Astrocyte of the spinal cord (primary cell): ENCODE data around the gene MYOG.

Experiments
- DNase-seq: peaks from one replicate; pipeline ENCODE4 v3.0.0; 2011; ENCODE audit warnings: low read depth, low spot score
- H3K4me3 ChIP-seq: 2 replicates; pipeline ENCODE4 v1.5.1; 2011; ENCODE audit warnings: low read depth, mild to moderate bottlenecking, low read length, moderate library complexity
- in situ Hi-C: cut with HindIII; loops from 2 replicates; pipeline ENCODE4 v1.10.0; 2017; ENCODE audit warnings: low sequenced_read_pairs
- TF ChIP-seq, protein P1 (sequence below): IDR thresholded peaks from 2 replicates; pipeline ENCODE4 v1.5.1; 2012; ENCODE audit warnings: low read depth, mild to moderate bottlenecking, low read length, inconsistent platforms

Gene MYOG

DNA sequence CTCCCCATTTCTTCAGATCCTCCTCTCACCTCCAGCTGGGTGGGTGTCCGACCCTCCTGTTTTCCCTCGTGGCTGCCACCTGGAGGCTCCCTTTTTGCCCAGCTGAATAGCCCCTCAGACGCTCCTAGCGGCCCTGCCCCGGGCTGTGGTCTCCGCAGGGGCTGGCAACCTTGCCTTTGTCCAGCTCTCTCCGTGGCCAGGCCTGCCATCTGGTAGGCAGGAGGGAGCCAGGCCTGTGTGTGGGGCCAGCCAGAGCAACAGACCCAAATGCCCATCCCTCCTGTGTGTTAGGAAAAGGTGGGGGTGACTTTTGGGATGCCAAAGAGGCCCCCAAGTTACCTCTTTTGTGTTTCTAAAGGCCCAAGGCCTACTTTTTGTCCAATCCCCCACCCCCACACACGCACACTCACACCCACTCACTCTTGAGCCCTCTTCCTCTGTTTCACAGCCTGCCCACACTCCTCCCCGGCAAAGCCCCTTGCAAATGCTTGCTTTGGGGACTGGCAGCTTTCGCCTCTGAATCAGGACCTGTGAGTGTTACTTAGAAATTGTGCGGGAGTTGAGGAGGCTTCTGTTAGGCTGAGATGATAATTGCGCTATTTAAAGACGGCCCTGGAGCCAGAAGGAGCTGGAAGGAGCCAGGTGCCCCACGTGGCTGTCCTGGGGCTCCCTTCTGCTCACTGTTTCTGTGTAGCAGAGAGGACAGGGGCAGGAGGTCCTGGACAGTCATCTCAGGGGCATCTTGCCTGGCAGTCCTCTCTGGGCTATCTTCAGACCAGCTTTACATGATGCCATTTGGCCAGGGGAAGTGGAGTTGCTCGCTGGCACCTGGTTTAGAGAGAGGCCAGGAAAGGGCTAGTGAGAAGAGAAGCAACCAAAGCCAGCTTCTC is 50.5 kb downstream of the MYOG start:
- no peak for DNase-seq
- in situ Hi-C loops = no loop called here
- TF ChIP-seq, protein P1, sequence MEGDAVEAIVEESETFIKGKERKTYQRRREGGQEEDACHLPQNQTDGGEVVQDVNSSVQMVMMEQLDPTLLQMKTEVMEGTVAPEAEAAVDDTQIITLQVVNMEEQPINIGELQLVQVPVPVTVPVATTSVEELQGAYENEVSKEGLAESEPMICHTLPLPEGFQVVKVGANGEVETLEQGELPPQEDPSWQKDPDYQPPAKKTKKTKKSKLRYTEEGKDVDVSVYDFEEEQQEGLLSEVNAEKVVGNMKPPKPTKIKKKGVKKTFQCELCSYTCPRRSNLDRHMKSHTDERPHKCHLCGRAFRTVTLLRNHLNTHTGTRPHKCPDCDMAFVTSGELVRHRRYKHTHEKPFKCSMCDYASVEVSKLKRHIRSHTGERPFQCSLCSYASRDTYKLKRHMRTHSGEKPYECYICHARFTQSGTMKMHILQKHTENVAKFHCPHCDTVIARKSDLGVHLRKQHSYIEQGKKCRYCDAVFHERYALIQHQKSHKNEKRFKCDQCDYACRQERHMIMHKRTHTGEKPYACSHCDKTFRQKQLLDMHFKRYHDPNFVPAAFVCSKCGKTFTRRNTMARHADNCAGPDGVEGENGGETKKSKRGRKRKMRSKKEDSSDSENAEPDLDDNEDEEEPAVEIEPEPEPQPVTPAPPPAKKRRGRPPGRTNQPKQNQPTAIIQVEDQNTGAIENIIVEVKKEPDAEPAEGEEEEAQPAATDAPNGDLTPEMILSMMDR = no peak
- H3K4me3 ChIP-seq = no peak overlapping the region

DNA sequence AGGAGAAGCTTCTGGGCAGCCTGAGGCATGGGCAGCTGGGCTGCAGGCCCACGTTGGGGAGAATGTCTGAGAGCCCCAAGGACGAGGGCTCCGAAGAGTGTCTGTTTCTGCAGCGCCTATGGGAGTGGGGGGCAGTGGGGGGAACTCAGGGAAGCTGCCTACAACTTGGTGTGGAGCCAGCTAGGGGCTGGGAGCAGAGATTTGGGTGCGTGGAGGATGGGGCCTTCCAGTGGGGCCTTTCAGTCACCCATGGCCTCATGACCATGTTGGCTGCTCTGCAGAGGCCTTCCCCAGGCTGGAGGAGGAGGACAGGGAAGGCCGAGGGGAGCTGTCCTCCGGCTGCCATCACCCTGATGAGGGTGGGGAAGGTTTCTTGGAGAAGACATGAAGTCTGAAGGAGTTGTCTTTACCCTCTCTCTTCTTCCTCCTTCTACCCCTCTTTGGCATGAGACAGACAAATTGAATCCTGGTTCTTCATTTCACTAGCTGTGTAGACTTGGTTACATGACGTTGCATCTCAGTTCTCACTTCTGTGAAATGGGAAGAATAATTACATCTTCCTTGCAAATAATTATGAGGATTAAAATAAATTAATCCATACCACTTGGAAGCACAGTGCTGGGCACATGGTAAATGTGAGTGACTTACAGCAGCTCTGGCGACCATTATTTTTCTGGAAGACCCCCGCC is 51.2 kb downstream of the MYOG start:
- in situ Hi-C loops = no loop called here
- TF ChIP-seq, protein P1 = no peak

DNA sequence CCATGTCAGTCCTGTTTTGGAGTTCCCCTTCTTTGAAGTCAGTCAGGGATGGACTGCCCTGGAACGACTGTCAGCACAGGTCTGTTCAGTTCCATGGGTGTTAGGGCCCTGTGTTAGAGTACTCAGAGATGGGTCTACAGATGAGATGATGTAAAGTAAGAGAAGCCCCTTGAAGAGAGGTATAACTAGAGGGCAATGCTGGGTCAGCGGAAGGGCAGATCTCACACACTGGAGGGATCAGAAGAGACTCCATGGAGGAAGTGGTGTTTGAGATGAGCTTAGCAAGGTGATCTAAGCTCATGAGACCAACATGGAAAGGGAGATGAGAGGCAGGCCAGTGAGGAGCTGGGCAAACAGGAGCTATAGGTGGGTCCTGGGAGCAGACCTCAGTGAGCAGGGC is 51.9 kb downstream of the MYOG start:
- DNase-seq = no peak
- in situ Hi-C loops = no loop called here
- TF ChIP-seq, protein P1 = no peak

More for the DNA sequence above, 51.2 kb downstream of the MYOG start:
- DNase-seq = no peak
- no peak overlapping the region for H3K4me3 ChIP-seq

DNA sequence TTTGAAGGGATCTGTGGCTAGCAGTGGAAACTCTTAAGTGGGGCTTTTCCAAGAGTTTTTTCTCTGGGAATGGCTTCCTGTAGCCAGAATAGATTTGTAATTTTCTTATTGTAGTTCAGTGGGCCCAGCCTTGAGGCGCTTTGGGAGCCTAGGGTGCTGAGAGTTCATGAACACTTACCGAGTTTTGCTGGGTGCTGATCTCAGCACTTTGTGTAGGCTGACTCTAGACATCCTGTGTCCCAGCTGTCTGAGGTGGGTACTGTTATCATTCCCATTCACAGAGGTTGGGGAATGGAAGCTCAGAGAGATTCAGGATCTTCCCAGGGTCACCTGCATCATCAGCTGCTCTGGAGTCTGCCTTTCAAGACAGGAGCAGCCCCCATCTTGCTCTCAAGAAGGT is 52.5 kb downstream of the MYOG start:
- no peak for DNase-seq
- TF ChIP-seq, protein P1 = no peak
- in situ Hi-C loops = no loop called here
- no peak overlapping the region for H3K4me3 ChIP-seq

More for the DNA sequence above, 51.9 kb downstream of the MYOG start:
- no peak overlapping the region for H3K4me3 ChIP-seq
